Stimulated activated naive CD4-positive, alpha-beta T cell treated with Interleukin-2 at 50 U/mL for 16 hours (primary cell): ENCODE results near the gene RARA.

Source experiments
- DNase-seq: peaks from one replicate; lab custom pipeline; 2025; lab: John Stamatoyannopoulos, UW

The RARA gene

GRCh38 chr17:40309031-40309948 is at the start of gene RARA:
TSS of gene RARA (plus strand) at chr17:40309180. CDS start at chr17:40331219, 22,039 bp downstream.
- no peak for DNase-seq

- no peak for DNase-seq
Observed at GRCh38 chr17:40259505-40259904, 49.5 kb upstream of the RARA start.

DNA sequence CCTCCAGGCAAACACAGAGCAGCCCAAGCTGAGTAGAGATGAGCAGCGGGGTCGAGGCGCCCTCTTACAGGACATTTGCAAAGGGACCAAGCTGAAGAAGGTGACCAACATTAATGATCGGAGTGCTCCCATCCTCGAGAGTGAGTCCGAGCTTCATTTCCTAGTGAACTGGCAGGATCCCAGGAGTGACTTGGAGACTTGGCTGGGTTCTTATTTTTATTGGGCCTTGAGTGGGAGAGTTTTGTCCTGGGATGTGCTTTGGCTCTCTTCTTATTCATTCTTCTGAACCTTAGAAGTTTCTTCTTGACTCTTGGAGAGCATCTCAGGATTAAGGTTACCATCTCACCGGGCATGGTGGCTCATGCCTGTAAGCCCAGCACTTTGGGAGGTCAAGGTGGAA is 48.5 kb upstream of the RARA start:
- DNase-seq: no peak

DNA sequence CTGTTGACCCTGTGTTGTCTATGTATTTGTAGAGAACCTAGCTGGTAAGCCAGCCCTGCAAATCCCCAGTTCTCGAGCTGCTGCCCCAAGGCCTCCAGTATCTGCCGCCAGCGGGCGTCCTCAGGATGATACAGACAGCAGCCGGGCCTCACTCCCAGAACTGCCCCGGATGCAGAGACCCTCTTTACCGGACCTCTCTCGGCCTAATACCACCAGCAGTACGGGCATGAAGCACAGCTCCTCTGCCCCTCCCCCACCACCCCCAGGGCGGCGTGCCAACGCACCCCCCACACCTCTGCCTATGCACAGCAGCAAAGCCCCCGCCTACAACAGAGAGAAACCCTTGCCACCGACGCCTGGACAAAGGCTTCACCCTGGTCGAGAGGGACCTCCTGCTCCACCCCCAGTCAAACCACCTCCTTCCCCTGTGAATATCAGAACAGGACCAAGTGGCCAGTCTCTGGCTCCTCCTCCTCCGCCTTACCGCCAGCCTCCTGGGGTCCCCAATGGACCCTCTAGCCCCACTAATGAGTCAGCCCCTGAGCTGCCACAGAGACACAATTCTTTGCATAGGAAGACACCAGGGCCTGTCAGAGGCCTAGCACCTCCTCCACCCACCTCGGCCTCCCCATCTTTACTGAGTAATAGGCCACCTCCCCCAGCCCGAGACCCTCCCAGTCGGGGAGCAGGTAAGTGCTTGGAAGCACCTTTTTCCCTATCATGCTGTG is 44.4 kb upstream of the RARA start:
- DNase-seq: no peak

DNA sequence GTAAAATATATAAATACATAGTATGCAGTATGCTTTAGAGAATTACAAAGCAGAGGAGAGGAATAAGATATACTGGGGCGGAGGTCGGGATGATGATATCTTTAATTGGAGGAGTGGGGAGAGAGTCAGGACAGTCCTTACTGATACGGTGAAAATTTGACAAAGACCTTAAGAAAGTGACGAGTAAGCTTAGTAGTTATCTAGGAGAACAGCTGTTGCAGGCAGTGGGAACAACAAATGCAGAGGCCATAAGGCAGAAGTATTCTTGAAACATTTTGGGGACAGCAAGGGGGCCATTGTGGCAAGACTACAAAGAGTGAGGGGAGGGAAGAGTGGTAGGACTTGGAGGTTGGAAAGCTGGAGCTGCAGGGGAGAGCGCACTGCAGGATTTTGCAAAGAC is 43.6 kb upstream of the RARA start:
- DNase-seq: no peak

GRCh38 chr17:40266882-40267281 is 42.1 kb upstream of the RARA start:
- DNase-seq: no peak

- no peak for DNase-seq
Observed at GRCh38 chr17:40268141-40268712, 40.8 kb upstream of the RARA start.

DNA sequence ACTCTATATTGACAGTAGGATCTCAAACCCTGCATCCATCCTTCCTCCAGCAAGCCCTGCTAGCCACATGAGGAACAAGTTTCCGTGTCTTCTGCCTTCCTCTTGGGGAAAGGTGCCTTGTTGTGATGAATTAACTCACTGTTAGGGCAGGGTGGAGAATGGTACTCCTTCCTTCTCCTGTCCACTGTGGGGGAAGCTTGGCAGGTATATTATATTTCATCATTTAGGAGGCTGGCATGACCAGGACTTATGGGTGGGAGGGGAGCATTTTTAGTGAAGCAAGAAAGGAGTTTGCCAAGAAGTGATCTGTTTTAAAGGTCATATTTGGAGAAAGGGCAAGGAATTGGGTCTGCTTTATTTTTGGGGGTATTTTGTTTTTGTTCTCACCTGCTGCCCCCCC is 30.6 kb upstream of the RARA start:
- no peak for DNase-seq

GRCh38 chr17:40279402-40279801 is 29.6 kb upstream of the RARA start:
- DNase-seq: no peak

DNA sequence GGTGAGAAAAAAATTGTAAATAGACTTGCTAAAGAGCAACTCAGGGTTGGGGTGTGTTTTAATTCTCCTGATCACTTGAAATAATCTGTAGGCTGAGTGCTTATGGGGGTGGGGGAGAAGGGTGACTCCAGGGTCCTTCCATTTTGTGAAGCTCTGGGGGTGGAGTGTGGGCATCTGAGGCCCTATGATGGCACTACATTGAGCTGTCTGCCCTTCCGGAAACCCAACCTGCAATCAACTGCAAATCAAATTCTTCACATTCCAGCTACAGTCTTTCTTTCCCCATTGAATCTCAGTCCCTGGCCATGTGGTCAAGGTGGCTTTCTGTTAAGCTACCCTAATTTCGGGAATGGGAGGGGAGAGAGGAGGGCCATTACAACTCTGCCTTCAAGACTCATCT is 27.3 kb upstream of the RARA start:
- no peak for DNase-seq

DNA sequence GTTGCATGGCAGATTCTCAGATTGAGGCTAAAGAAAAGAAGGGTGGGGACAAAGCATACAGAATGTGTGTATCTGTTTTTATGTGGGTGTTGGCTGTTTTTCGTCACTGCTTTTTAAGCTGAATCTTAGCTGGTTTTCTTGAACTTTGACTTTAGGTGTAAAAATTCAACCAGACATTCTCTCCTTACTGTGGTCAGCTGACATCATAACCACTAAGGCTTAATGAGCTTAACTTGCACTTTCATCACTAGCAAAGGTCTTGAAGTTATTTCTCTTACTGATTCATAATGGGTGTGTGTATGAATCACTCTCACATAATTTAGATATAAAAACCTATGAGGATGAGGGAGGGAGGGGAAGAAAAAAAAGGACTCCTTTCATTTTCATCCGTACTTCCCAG is 25.3 kb upstream of the RARA start:
- no peak for DNase-seq

- DNase-seq: no peak
Observed at GRCh38 chr17:40284085-40284713, 24.8 kb upstream of the RARA start.

DNA sequence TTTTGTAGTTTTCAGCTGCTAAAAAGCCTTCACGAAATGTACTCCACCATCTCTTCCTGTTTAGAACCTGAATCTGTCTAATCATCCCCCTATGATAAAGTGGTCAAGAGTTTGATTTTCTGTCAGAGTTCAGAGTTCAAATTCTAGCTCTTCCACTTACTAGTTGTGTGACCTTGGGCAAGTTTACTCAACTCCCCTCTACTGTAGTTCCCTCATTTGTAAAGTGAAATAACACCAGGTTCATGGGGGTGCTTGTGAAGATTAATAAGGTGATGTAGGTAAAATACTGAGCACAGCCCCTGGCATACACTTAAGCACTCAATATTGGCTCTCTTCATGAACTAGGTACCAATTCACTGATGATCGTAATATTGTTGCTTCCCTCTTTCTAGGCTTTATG is 22.5 kb upstream of the RARA start:
- no peak for DNase-seq

DNA sequence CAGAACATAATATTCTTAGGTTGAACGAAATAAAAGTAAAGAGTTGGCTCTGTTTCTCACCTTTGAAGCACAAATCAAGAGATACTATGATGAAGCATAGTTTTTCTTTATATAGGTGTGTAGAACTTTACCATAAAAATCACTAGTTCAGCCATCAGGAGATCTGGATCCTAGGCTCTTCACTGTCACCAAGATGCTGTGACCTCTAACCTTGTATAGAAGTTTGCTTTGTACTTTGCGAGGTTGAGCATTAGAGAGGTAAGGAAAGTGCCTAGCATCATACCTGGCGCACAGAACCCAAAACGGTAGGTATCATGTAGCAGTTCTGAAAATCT is 21.9 kb upstream of the RARA start:
- no peak for DNase-seq

GRCh38 chr17:40287494-40288369 is 21.2 kb upstream of the RARA start, which contains the start of gene CDC6:
TSS of gene CDC6 (plus strand) at chr17:40287879. CDS start at chr17:40289421, 1,542 bp downstream.
- peak; percentile 98 for DNase-seq

- DNase-seq: peak; percentile 14
Observed at GRCh38 chr17:40290629-40291280, 18.2 kb upstream of the RARA start.

- DNase-seq: no peak
Observed at GRCh38 chr17:40291281-40291664, 17.7 kb upstream of the RARA start.

- DNase-seq: no peak
Observed at GRCh38 chr17:40293363-40293762, 15.6 kb upstream of the RARA start.

GRCh38 chr17:40295488-40296436 is 13.2 kb upstream of the RARA start:
- DNase-seq: no peak

- no peak for DNase-seq
Observed at GRCh38 chr17:40297511-40297910, 11.5 kb upstream of the RARA start.
